Breast epithelium (tissue), 4 donors: ENCODE data around the gene ZSWIM1. TPM values are rescaled to one million over a fixed set of nuclear protein-coding genes. Genes with fewer than 3 reads are reported as not detected.
"Not testable (repeated sequence)": the region's sequence is repeated elsewhere in the genome, so short reads cannot be mapped to it uniquely, and the experiment has no call there.

Experiments
- DNase-seq, 2 donors: peaks; one replicate each; pipeline ENCODE4 v3.0.0-alpha.2; 2019; ENCODE audit warnings: low spot score in 2 of 2
- H3K27ac ChIP-seq, 2 donors: fragments of 200-600 bp; sonication (generic) in 1 of 2; one replicate each; pipeline ENCODE4 v1.5.1; 2016 to 2019; ENCODE audit warnings: mild to moderate bottlenecking in 1 of 2
- H3K27me3 ChIP-seq, 2 donors: fragments of 200-600 bp; sonication (generic) in 1 of 2; one replicate each; pipeline versions ENCODE4 v1.5.1 to v1.6.0; 2017 to 2019; ENCODE audit warnings: control low read depth in 1 of 2, mild to moderate bottlenecking in 1 of 2
- H3K36me3 ChIP-seq: fragments of 200-600 bp; one replicate; pipeline ENCODE4 v1.5.1; 2019
- H3K4me1 ChIP-seq, 2 donors: fragments of 200-600 bp; sonication (generic); one replicate each; pipeline ENCODE4 v1.5.1; 2016 to 2019; ENCODE audit warnings: control low read depth in 1 of 2
- H3K4me3 ChIP-seq, 3 donors: fragments of 200-600 bp; sonication (generic); 1 replicate in 2 of 3; 2 replicates in 1 of 3; pipeline ENCODE4 v1.5.1; 2016 to 2019; ENCODE audit warnings: mild to moderate bottlenecking in 3 of 3, moderate library complexity in 2 of 3
- H3K9me3 ChIP-seq, 2 donors: fragments of 200-600 bp; sonication (generic) in 1 of 2; one replicate each; pipeline ENCODE4 v1.5.1; 2016 to 2019; ENCODE audit warnings: control low read depth in 1 of 2
- POLR2A ChIP-seq: fragments of 450-650 bp; IDR thresholded peaks from one replicate; pipeline ENCODE4 v1.6.1; 2016; ENCODE audit warnings: antibody characterized with exemption, mild to moderate bottlenecking, moderate library complexity
- POLR2AphosphoS5 ChIP-seq, 3 donors: sonication (generic); formaldehyde crosslinking; IDR thresholded peaks; one replicate each; pipeline ENCODE4 v1.6.1; 2017; ENCODE audit warnings: antibody characterized with exemption in 3 of 3
- intact Hi-C: fragments of 100-400 bp; cut with DNase I; formaldehyde crosslinking; loops from one replicate; pipeline ENCODE4 v1.15.1; 2023; ENCODE audit warnings: low total_unique reads
- total RNA-seq, 3 donors: library from RNA; depleted of rRNA; stranded (reverse); fragments of >200 nt; gene quantifications; one replicate each; pipeline ENCODE4 v1.1.0, GENCODE V29; 2016
- TF ChIP-seq, protein P1 (sequence below), 3 donors: fragments of 450-650 bp; IDR thresholded peaks; one replicate each; pipeline ENCODE4 v1.5.1; 2016 to 2017; ENCODE audit warnings: antibody characterized with exemption in 3 of 3, mild to moderate bottlenecking in 3 of 3, moderate library complexity in 3 of 3

ZSWIM1 gene
- total RNA-seq, 3 donors from 2014 or later: 6.9 to 11.4 (median 7.5) TPM

GRCh38 chr20:45927071-45927878, 46.2 kb downstream of the ZSWIM1 start:
- no peak for DNase-seq
- Histone ChIP-seq H3K4me3 (no peak overlapping the region), H3K27me3 (no peaks in the 10 kb centered on the region), H3K4me1 (peaks cover 0 to 3% of the 10 kb centered on the region in 2 donors), H3K27ac (no peak overlapping the region), H3K9me3 (no peaks in the 10 kb centered on the region), H3K36me3 (no peaks in the 10 kb centered on the region)
- TF ChIP-seq, protein P1, sequence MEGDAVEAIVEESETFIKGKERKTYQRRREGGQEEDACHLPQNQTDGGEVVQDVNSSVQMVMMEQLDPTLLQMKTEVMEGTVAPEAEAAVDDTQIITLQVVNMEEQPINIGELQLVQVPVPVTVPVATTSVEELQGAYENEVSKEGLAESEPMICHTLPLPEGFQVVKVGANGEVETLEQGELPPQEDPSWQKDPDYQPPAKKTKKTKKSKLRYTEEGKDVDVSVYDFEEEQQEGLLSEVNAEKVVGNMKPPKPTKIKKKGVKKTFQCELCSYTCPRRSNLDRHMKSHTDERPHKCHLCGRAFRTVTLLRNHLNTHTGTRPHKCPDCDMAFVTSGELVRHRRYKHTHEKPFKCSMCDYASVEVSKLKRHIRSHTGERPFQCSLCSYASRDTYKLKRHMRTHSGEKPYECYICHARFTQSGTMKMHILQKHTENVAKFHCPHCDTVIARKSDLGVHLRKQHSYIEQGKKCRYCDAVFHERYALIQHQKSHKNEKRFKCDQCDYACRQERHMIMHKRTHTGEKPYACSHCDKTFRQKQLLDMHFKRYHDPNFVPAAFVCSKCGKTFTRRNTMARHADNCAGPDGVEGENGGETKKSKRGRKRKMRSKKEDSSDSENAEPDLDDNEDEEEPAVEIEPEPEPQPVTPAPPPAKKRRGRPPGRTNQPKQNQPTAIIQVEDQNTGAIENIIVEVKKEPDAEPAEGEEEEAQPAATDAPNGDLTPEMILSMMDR (IDR thresholded peaks at IDR 0.05): no peak
- TF ChIP-seq POLR2AphosphoS5 (IDR thresholded peaks at IDR 0.05) (no peak), POLR2A (no peak)
- intact Hi-C loops: no loop called here

DNA sequence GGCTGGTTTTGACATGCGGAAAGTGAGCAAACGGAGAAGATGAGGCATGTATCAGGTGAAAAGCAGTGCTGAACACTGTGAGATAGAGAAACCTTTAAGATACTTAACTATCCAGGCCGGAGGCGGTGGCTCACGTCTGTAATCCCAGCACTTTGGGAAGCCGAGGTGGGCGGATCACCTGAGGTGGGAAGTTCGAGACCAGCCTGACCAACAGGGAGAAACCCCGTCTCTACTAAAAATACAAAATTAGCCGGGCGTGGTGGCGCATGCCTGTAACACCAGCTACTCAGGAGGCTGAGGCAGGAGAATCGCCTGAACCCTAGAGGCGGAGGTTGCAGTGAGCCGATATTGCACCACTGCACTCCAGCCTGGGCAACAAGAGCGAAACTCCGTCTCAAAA, 50.7 kb downstream of the ZSWIM1 start:
- H3K4me1 ChIP-seq, H3K27me3 ChIP-seq, DNase-seq, H3K4me3 ChIP-seq, intact Hi-C loops, H3K27ac ChIP-seq, H3K9me3 ChIP-seq, H3K36me3 ChIP-seq: not testable (repeated sequence)

DNA sequence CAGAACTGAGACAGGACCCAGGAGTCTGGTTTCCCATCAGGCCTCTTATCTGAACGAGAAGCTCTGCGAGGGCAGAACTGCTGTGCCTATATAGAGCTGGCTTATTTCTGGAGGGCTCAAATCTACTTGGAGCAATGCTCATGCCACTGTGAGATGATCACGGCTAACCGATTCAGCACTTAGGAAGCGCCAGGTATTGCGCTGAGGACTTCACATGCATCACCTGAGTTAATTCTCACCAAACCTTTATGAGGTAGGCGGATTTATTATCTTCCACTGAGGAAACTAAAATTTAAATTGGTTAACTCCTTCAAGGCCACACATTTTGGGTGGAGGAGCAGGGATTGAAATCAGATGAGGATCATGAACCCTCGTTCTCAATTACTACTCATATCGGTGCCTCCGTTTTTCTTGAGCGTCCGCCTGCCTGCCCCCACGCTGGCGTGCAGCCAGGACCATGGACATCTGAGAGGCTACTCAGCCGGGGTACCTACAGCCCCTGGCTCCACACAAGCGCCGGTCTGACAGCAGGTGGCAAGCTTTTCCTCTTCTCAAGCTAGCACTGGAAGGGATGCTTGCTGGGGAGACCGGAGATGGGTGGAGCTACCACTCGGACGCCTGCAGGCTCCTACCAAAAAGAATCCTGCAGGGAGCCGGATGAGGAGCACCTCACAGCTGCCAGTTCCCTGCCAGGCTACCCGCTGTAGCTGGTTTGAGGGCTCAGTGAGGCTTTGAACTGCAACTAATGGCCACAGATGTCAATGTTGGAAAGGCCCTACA, 52.4 kb downstream of the ZSWIM1 start:
- peak overlapping the region; percentile 100 for H3K27ac ChIP-seq
- intact Hi-C loops: no loop called here
- peak overlapping the region; percentile 81 to 100 (median 98) for H3K4me3 ChIP-seq
- peak; percentile 64 to 71 for DNase-seq
- H3K4me1 ChIP-seq: no peaks in the 10 kb centered on the region
- TF ChIP-seq, protein P1 (IDR thresholded peaks at IDR 0.05): peak in 2 of 3 donors; percentile 19 to 36
- no peak for TF ChIP-seq POLR2AphosphoS5 (IDR thresholded peaks at IDR 0.05)
- TF ChIP-seq POLR2A: no peak
- H3K36me3 ChIP-seq: peaks cover 7% of the 10 kb centered on the region
- H3K27me3 ChIP-seq: no peaks in the 10 kb centered on the region
- no peaks in the 10 kb centered on the region for H3K9me3 ChIP-seq

GRCh38 chr20:45934046-45934585, 53.1 kb downstream of the ZSWIM1 start:
- peak in 1 of 2 donors; percentile 45 for DNase-seq
- Histone ChIP-seq H3K27me3 (no peaks in the 10 kb centered on the region), H3K36me3 (peaks cover 7% of the 10 kb centered on the region), H3K4me1 (no peaks in the 10 kb centered on the region), H3K27ac (peak overlapping the region; percentile 100), H3K4me3 (peak overlapping the region; percentile 81 to 100 (median 98)), H3K9me3 (no peaks in the 10 kb centered on the region)
- intact Hi-C loops: no loop called here
- TF ChIP-seq POLR2AphosphoS5 (IDR thresholded peaks at IDR 0.05) (no peak), POLR2A (no peak)
- TF ChIP-seq, protein P1 (IDR thresholded peaks at IDR 0.05): no peak

Other genes starting within 250 kb of the ZSWIM1 start
- not detected for gene WFDC9, start 249.9 kb upstream of the ZSWIM1 start, total RNA-seq
- gene WFDC11, start 211.0 kb upstream of the ZSWIM1 start, total RNA-seq: not detected
- gene WFDC13, start 179.2 kb upstream of the ZSWIM1 start, total RNA-seq: not detected
- not detected for gene WFDC10B, start 176.2 kb upstream of the ZSWIM1 start, total RNA-seq
- not detected for gene SPINT4, start 158.9 kb upstream of the ZSWIM1 start, total RNA-seq
- gene WFDC3, start 89.3 kb upstream of the ZSWIM1 start, total RNA-seq: under 1 TPM in 1 of 3 donors, not detected in 2; 0.73 TPM
- 10 to 100 TPM; 20.8 to 33.8 (median 26.2) TPM for gene DNTTIP1, start 89.3 kb upstream of the ZSWIM1 start, total RNA-seq
- gene UBE2C, start 68.6 kb upstream of the ZSWIM1 start, total RNA-seq: 1 to 10 TPM in 2 of 3 donors, under 1 TPM in 1; 0.98 to 5.9 (median 1.2) TPM
- 1 to 10 TPM; 2.0 to 4.8 (median 2.6) TPM for gene TNNC2, start 53.9 kb upstream of the ZSWIM1 start, total RNA-seq
- gene SNX21, start 47.4 kb upstream of the ZSWIM1 start, total RNA-seq: 100 to 1,000 TPM in 1 of 3 donors, 10 to 100 TPM in 2; 55.0 to 138 (median 66.9) TPM
- 10 to 100 TPM; 33.4 to 48.9 (median 37.3) TPM for gene ACOT8, start 23.8 kb upstream of the ZSWIM1 start, total RNA-seq
- gene ZSWIM3, start 23.6 kb upstream of the ZSWIM1 start, total RNA-seq: 1 to 10 TPM; 1.9 to 5.4 (median 4.9) TPM
- gene SPATA25, start 6.4 kb downstream of the ZSWIM1 start, total RNA-seq: 1 to 10 TPM; 3.4 to 3.9 (median 3.7) TPM
- gene NEURL2, start 10.0 kb downstream of the ZSWIM1 start, total RNA-seq: 1 to 10 TPM; 7.5 to 9.7 (median 8.8) TPM
- 100 to 1,000 TPM in 1 of 3 donors, 10 to 100 TPM in 2; 42.0 to 136 (median 55.6) TPM for gene CTSA, start 10.1 kb downstream of the ZSWIM1 start, total RNA-seq
- gene PLTP, start 30.9 kb downstream of the ZSWIM1 start, total RNA-seq: 100 to 1,000 TPM in 1 of 3 donors, 10 to 100 TPM in 2; 78.3 to 405 (median 100.0) TPM
- gene PCIF1, start 53.5 kb downstream of the ZSWIM1 start, total RNA-seq: 10 to 100 TPM; 28.2 to 40.2 (median 30.8) TPM
- gene ZNF335, start 91.0 kb downstream of the ZSWIM1 start, total RNA-seq: 10 to 100 TPM; 12.6 to 25.9 (median 20.6) TPM
- gene MMP9, start 127.7 kb downstream of the ZSWIM1 start, total RNA-seq: 1 to 10 TPM in 2 of 3 donors, under 1 TPM in 1; 0.98 to 7.8 (median 5.9) TPM
- gene SLC12A5, start 148.0 kb downstream of the ZSWIM1 start, total RNA-seq: under 1 TPM in 1 of 3 donors, not detected in 2; 0.33 TPM
- 10 to 100 TPM; 30.1 to 59.7 (median 36.1) TPM for gene NCOA5, start 208.7 kb downstream of the ZSWIM1 start, total RNA-seq
- gene CD40, start 237.1 kb downstream of the ZSWIM1 start, total RNA-seq: 10 to 100 TPM; 11.7 to 21.6 (median 17.0) TPM